GM19035 (cell line): ENCODE results near the gene C9orf85.
"Not testable (repeated sequence)": the region's sequence is repeated elsewhere in the genome, so short reads cannot be mapped to it uniquely, and the experiment has no call there.

Source experiments
- ATAC-seq: cut with Tn5 transposase; IDR thresholded peaks from one replicate; pipeline ENCODE4 v1.9.1; 2021; ENCODE audit not compliant: unreplicated experiment

Gene C9orf85

GRCh38 chr9:71911061-71911907 is at the start of gene C9orf85, which contains the start of gene ABHD17B:
TSS of gene C9orf85 (plus strand) at chr9:71911639. CDS start at chr9:71911735, 96 bp downstream.
TSS of gene ABHD17B (minus strand) at chr9:71911193. CDS start at chr9:71875080, 36,113 bp downstream.
- peak; percentile 93 for ATAC-seq

- ATAC-seq, result no peak
Observed at GRCh38 chr9:71863631-71864030, 47.8 kb upstream of the C9orf85 start.

- ATAC-seq, result no peak
Observed at GRCh38 chr9:71875345-71875744, 36.1 kb upstream of the C9orf85 start.

GRCh38 chr9:71876106-71876505 is 35.3 kb upstream of the C9orf85 start:
- ATAC-seq, result no peak

GRCh38 chr9:71876829-71877228 is 34.6 kb upstream of the C9orf85 start:
- ATAC-seq, result no peak

- no peak for ATAC-seq
Observed at GRCh38 chr9:71878327-71879274, 32.8 kb upstream of the C9orf85 start.

- ATAC-seq, result no peak
Observed at GRCh38 chr9:71879644-71880174, 31.7 kb upstream of the C9orf85 start.

GRCh38 chr9:71884005-71884404 is 27.4 kb upstream of the C9orf85 start:
- ATAC-seq, result no peak

GRCh38 chr9:71885467-71885866 is 26.0 kb upstream of the C9orf85 start:
- no peak for ATAC-seq

- no peak for ATAC-seq
Observed at GRCh38 chr9:71886015-71886414, 25.4 kb upstream of the C9orf85 start.

GRCh38 chr9:71886541-71886940 is 24.9 kb upstream of the C9orf85 start:
- ATAC-seq, result no peak

- ATAC-seq, result no peak
Observed at GRCh38 chr9:71887362-71887761, 24.1 kb upstream of the C9orf85 start.

GRCh38 chr9:71890042-71890679 is 21.3 kb upstream of the C9orf85 start:
- no peak for ATAC-seq

GRCh38 chr9:71891557-71892189 is 19.8 kb upstream of the C9orf85 start:
- ATAC-seq, result no peak

- no peak for ATAC-seq
Observed at GRCh38 chr9:71895117-71895516, 16.3 kb upstream of the C9orf85 start.

- no peak for ATAC-seq
Observed at GRCh38 chr9:71895955-71896354, 15.5 kb upstream of the C9orf85 start.

- ATAC-seq, result no peak
Observed at GRCh38 chr9:71896761-71897160, 14.7 kb upstream of the C9orf85 start.

- ATAC-seq, result peak; percentile 73
Observed at GRCh38 chr9:71897577-71897976, 13.9 kb upstream of the C9orf85 start.

- ATAC-seq, result not testable (repeated sequence)
Observed at GRCh38 chr9:71898756-71899155, 12.7 kb upstream of the C9orf85 start.
